Measurements from ENCODE around the gene XIRP1. TPM values are rescaled to one million over a fixed set of nuclear protein-coding genes. Genes with fewer than 3 reads are reported as not detected.

XIRP1 gene
- total and polyA plus RNA-seq, 2 experiments from 2014 or later, result not detected

GRCh38 chr3:39237027-39237426 is 44.6 kb upstream of the XIRP1 start:
- Histone ChIP-seq H3K4me3 (no peak overlapping the region), H3K4me1 (ENCODE audit: insufficient read depth) (no peaks in the 10 kb centered on the region), H3K36me3 (ENCODE audit: insufficient read depth) (no peaks in the 10 kb centered on the region), H3K4me2 (no peak overlapping the region), H3K79me2 (replicated peaks; ENCODE audit: insufficient read depth) (no peaks in the 10 kb centered on the region), H2AFZ (peak overlapping the region; percentile 23; the same call in 1 of the 2 replicates), H3K27ac (ENCODE audit: low read depth) (no peak overlapping the region), H3K9me2 (ENCODE audit: insufficient read depth) (no peaks in the 10 kb centered on the region), H4K20me1 (replicated peaks; ENCODE audit: insufficient read depth) (no peaks in the 10 kb centered on the region), H3F3A (replicated peaks; ENCODE audit: low read depth) (no peaks in the 10 kb centered on the region), H3K27me3 (ENCODE audit: insufficient read depth) (no peaks in the 10 kb centered on the region)
- no peaks in the 10 kb centered on the region for H3K9me3 Mint-ChIP-seq
- H3K4me1 Mint-ChIP-seq, result peaks cover 3% of the 10 kb centered on the region; the same call in 1 of the 3 replicates
- DNase-seq (ENCODE audit: low spot score) (no peak), ATAC-seq (no peak)
- H3K27ac Mint-ChIP-seq, result no peak overlapping the region
- peaks cover 5% of the 10 kb centered on the region for H3K27me3 Mint-ChIP-seq (ENCODE audit: insufficient read depth, low read depth, poor library complexity)
- H3K4me3 Mint-ChIP-seq, result no peak overlapping the region
- TF ChIP-seq, protein P1, sequence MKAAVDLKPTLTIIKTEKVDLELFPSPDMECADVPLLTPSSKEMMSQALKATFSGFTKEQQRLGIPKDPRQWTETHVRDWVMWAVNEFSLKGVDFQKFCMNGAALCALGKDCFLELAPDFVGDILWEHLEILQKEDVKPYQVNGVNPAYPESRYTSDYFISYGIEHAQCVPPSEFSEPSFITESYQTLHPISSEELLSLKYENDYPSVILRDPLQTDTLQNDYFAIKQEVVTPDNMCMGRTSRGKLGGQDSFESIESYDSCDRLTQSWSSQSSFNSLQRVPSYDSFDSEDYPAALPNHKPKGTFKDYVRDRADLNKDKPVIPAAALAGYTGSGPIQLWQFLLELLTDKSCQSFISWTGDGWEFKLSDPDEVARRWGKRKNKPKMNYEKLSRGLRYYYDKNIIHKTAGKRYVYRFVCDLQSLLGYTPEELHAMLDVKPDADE (IDR thresholded peaks at IDR 0.05), result no peak
- TF ChIP-seq ZNF114 (CRISPR knock-in tag; IDR thresholded peaks at IDR 0.05) (no peak), ZNF462 (CRISPR knock-in tag; IDR thresholded peaks at IDR 0.05) (no peak), CREB1 (CRISPR knock-in tag; IDR thresholded peaks at IDR 0.05; ENCODE audit: low read depth) (no peak), EZH2phosphoT487 (IDR thresholded peaks at IDR 0.05; ENCODE audit: unreplicated experiment) (no peak), EZH2 (IDR thresholded peaks at IDR 0.05; ENCODE audit: low read depth, unreplicated experiment) (no peak)
- TF ChIP-seq, protein P2, sequence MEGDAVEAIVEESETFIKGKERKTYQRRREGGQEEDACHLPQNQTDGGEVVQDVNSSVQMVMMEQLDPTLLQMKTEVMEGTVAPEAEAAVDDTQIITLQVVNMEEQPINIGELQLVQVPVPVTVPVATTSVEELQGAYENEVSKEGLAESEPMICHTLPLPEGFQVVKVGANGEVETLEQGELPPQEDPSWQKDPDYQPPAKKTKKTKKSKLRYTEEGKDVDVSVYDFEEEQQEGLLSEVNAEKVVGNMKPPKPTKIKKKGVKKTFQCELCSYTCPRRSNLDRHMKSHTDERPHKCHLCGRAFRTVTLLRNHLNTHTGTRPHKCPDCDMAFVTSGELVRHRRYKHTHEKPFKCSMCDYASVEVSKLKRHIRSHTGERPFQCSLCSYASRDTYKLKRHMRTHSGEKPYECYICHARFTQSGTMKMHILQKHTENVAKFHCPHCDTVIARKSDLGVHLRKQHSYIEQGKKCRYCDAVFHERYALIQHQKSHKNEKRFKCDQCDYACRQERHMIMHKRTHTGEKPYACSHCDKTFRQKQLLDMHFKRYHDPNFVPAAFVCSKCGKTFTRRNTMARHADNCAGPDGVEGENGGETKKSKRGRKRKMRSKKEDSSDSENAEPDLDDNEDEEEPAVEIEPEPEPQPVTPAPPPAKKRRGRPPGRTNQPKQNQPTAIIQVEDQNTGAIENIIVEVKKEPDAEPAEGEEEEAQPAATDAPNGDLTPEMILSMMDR (conservative IDR thresholded peaks at IDR 0.05; ENCODE audit: low read depth in 2 of 2), result no peak
- TF ChIP-seq, protein P3, sequence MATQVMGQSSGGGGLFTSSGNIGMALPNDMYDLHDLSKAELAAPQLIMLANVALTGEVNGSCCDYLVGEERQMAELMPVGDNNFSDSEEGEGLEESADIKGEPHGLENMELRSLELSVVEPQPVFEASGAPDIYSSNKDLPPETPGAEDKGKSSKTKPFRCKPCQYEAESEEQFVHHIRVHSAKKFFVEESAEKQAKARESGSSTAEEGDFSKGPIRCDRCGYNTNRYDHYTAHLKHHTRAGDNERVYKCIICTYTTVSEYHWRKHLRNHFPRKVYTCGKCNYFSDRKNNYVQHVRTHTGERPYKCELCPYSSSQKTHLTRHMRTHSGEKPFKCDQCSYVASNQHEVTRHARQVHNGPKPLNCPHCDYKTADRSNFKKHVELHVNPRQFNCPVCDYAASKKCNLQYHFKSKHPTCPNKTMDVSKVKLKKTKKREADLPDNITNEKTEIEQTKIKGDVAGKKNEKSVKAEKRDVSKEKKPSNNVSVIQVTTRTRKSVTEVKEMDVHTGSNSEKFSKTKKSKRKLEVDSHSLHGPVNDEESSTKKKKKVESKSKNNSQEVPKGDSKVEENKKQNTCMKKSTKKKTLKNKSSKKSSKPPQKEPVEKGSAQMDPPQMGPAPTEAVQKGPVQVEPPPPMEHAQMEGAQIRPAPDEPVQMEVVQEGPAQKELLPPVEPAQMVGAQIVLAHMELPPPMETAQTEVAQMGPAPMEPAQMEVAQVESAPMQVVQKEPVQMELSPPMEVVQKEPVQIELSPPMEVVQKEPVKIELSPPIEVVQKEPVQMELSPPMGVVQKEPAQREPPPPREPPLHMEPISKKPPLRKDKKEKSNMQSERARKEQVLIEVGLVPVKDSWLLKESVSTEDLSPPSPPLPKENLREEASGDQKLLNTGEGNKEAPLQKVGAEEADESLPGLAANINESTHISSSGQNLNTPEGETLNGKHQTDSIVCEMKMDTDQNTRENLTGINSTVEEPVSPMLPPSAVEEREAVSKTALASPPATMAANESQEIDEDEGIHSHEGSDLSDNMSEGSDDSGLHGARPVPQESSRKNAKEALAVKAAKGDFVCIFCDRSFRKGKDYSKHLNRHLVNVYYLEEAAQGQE (IDR thresholded peaks at IDR 0.05; ENCODE audit: unreplicated experiment), result no peak
- no peaks in the 10 kb centered on the region for H3K36me3 Mint-ChIP-seq (ENCODE audit: low read depth)

Measured in GM23338 (cell line).